Subcutaneous abdominal adipose tissue (tissue), 5 donors: Measurements from ENCODE around the gene CD47.

Experiments
- H3K27ac ChIP-seq: one replicate; pipeline ENCODE4 v1.7.0; 2013; ENCODE audit warnings: low read depth, mild to moderate bottlenecking, inconsistent platforms, low read length, moderate library complexity
- H3K27me3 ChIP-seq, 5 donors: one replicate each; pipeline ENCODE4 v1.7.0; 2013; ENCODE audit warnings: low read length in 5 of 5, inconsistent platforms in 1 of 5; ENCODE audit not compliant: control insufficient read depth in 5 of 5, insufficient read depth in 4 of 5
- H3K36me3 ChIP-seq, 5 donors: one replicate each; pipeline ENCODE4 v1.7.0; 2013; ENCODE audit warnings: low read length in 5 of 5; ENCODE audit not compliant: control insufficient read depth in 5 of 5, insufficient read depth in 5 of 5
- H3K4me1 ChIP-seq, 5 donors: one replicate each; pipeline ENCODE4 v1.7.0; 2013; ENCODE audit warnings: low read length in 5 of 5, mild to moderate bottlenecking in 3 of 5, moderate library complexity in 1 of 5; ENCODE audit not compliant: control insufficient read depth in 5 of 5, insufficient read depth in 5 of 5
- H3K4me3 ChIP-seq, 5 donors: one replicate each; pipeline ENCODE4 v1.7.0; 2013; ENCODE audit warnings: low read length in 5 of 5, low read depth in 1 of 5
- H3K9ac ChIP-seq, 5 donors: one replicate each; pipeline ENCODE4 v1.7.0; 2013; ENCODE audit warnings: low read length in 5 of 5, mild to moderate bottlenecking in 4 of 5, moderate library complexity in 3 of 5
- H3K9me3 ChIP-seq, 5 donors: one replicate each; pipeline ENCODE4 v1.7.0; 2013; ENCODE audit warnings: low read length in 5 of 5; ENCODE audit not compliant: control insufficient read depth in 5 of 5
- donor health status: healthy.
- donor health status: healthy.
- donor health status: healthy.
- donor health status: healthy.
- donor health status: healthy.

Gene CD47

GRCh38 chr3:108079043-108079442 lies 11.8 kb downstream of the CD47 start:
- H3K4me1 ChIP-seq, result peaks cover 0 to under 1% (median 0%) of the 10 kb centered on the region in 5 donors
- no peak overlapping the region for H3K27ac ChIP-seq
- no peaks in the 10 kb centered on the region for H3K27me3 ChIP-seq
- no peak overlapping the region for H3K9ac ChIP-seq
- peaks cover 0 to 20% (median 0%) of the 10 kb centered on the region in 5 donors for H3K36me3 ChIP-seq
- H3K9me3 ChIP-seq, result no peaks in the 10 kb centered on the region
- H3K4me3 ChIP-seq, result no peak overlapping the region

- Histone ChIP-seq H3K4me1 (no peaks in the 10 kb centered on the region), H3K9ac (no peak overlapping the region), H3K9me3 (no peaks in the 10 kb centered on the region), H3K36me3 (peaks cover 0 to 20% (median 2%) of the 10 kb centered on the region in 5 donors), H3K4me3 (no peak overlapping the region), H3K27me3 (no peaks in the 10 kb centered on the region), H3K27ac (no peak overlapping the region)
Measured at GRCh38 chr3:108076564-108076963, 14.3 kb downstream of the CD47 start.

GRCh38 chr3:108073764-108074431 lies 16.9 kb downstream of the CD47 start:
- Histone ChIP-seq H3K9me3 (no peaks in the 10 kb centered on the region), H3K4me1 (no peaks in the 10 kb centered on the region), H3K9ac (no peak overlapping the region), H3K4me3 (no peak overlapping the region), H3K36me3 (peaks cover 0 to 21% (median 5%) of the 10 kb centered on the region in 5 donors), H3K27me3 (no peaks in the 10 kb centered on the region), H3K27ac (no peak overlapping the region)

GRCh38 chr3:108071368-108071767 lies 19.5 kb downstream of the CD47 start:
- Histone ChIP-seq H3K36me3 (peaks cover 3 to 25% (median 11%) of the 10 kb centered on the region in 5 donors), H3K4me3 (no peak overlapping the region), H3K27ac (no peak overlapping the region), H3K9ac (no peak overlapping the region), H3K9me3 (no peaks in the 10 kb centered on the region), H3K27me3 (no peaks in the 10 kb centered on the region), H3K4me1 (no peaks in the 10 kb centered on the region)

- Histone ChIP-seq H3K4me1 (no peaks in the 10 kb centered on the region), H3K9me3 (no peaks in the 10 kb centered on the region), H3K36me3 (peaks cover 3 to 27% (median 11%) of the 10 kb centered on the region in 5 donors), H3K27ac (no peak overlapping the region), H3K27me3 (no peaks in the 10 kb centered on the region), H3K9ac (no peak overlapping the region), H3K4me3 (no peak overlapping the region)
Measured at GRCh38 chr3:108070356-108070755, 20.5 kb downstream of the CD47 start.

- H3K27me3 ChIP-seq, result no peaks in the 10 kb centered on the region
- no peak overlapping the region for H3K27ac ChIP-seq
- H3K9ac ChIP-seq, result no peak overlapping the region
- no peaks in the 10 kb centered on the region for H3K9me3 ChIP-seq
- H3K36me3 ChIP-seq, result peaks cover 3 to 27% (median 11%) of the 10 kb centered on the region in 5 donors
- H3K4me3 ChIP-seq, result no peak overlapping the region
- H3K4me1 ChIP-seq, result no peaks in the 10 kb centered on the region
Measured at GRCh38 chr3:108067768-108068167, 23.1 kb downstream of the CD47 start.

- H3K27me3 ChIP-seq, result no peaks in the 10 kb centered on the region
- no peaks in the 10 kb centered on the region for H3K9me3 ChIP-seq
- no peak overlapping the region for H3K9ac ChIP-seq
- peaks cover 8 to 28% (median 14%) of the 10 kb centered on the region in 5 donors for H3K36me3 ChIP-seq
- no peak overlapping the region for H3K4me3 ChIP-seq
- H3K27ac ChIP-seq, result no peak overlapping the region
- H3K4me1 ChIP-seq, result no peaks in the 10 kb centered on the region
Measured at GRCh38 chr3:108065096-108065495, 25.7 kb downstream of the CD47 start.

- H3K9me3 ChIP-seq, result no peaks in the 10 kb centered on the region
- H3K9ac ChIP-seq, result no peak overlapping the region
- H3K36me3 ChIP-seq, result peaks cover 14 to 31% (median 16%) of the 10 kb centered on the region in 5 donors
- no peaks in the 10 kb centered on the region for H3K27me3 ChIP-seq
- no peak overlapping the region for H3K4me3 ChIP-seq
- no peak overlapping the region for H3K27ac ChIP-seq
- H3K4me1 ChIP-seq, result no peaks in the 10 kb centered on the region
Measured at GRCh38 chr3:108064293-108064887, 26.4 kb downstream of the CD47 start.

GRCh38 chr3:108062051-108062450 lies 28.8 kb downstream of the CD47 start:
- H3K9me3 ChIP-seq, result no peaks in the 10 kb centered on the region
- H3K4me1 ChIP-seq, result no peaks in the 10 kb centered on the region
- no peak overlapping the region for H3K9ac ChIP-seq
- H3K27ac ChIP-seq, result no peak overlapping the region
- peaks cover 15 to 32% (median 21%) of the 10 kb centered on the region in 5 donors for H3K36me3 ChIP-seq
- no peaks in the 10 kb centered on the region for H3K27me3 ChIP-seq
- no peak overlapping the region for H3K4me3 ChIP-seq

GRCh38 chr3:108060331-108060730 lies 30.5 kb downstream of the CD47 start:
- H3K27ac ChIP-seq, result no peak overlapping the region
- no peak overlapping the region for H3K4me3 ChIP-seq
- H3K9me3 ChIP-seq, result no peaks in the 10 kb centered on the region
- H3K9ac ChIP-seq, result no peak overlapping the region
- H3K27me3 ChIP-seq, result no peaks in the 10 kb centered on the region
- peaks cover 21 to 38% (median 27%) of the 10 kb centered on the region in 5 donors for H3K36me3 ChIP-seq
- no peaks in the 10 kb centered on the region for H3K4me1 ChIP-seq
